Measurements from ENCODE around the gene ABCC8. TPM values are rescaled to one million over a fixed set of nuclear protein-coding genes. Genes with fewer than 3 reads are reported as not detected.
A peak's percentile ranks its signal among the peaks of the same experiment; 100 is the strongest.

The ABCC8 gene
- total RNA-seq, 2 experiments from 2014 or later: 0.54 TPM; not detected in 1

DNA sequence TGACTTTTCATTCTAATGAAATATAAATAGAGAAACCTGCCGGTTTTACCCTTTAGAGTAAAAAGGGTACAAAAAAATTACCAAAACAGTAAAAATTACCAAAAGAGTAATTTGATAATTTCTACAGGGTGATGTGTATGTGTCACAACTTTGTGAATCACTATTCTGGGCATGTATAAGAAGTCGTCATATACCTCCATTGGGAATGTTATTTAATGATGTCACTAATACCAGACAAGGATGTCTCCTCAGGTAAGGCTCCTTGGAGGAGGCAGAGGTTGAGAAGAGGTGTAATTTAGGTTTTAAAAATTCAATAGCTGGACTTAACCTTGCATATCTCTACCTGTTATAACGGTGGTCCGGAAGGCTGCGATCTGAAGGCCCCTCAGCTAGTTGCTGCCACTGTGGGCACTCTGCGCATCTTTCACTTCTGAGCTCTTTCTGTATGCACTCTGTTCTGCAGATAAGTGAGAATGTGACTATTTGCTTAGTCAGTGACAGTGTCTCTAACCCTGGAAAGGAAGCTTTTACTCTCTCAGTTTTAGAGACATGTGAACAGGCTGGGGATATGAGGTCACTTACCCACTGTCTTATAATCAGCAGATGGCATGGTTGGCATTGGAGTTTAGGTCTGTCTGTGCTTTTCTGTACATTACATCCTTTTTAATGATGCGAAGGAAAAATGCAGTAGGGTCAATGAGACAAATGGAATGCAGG is 126.0 kb downstream of the ABCC8 start:
- CTCF ChIA-PET: interaction anchor here (1.1 kb wide), 1 partner anchor 120 kb away, joined by 4 read pairs; no protein-coding TSS in a partner anchor
- ATAC-seq (no peak), DNase-seq (no peak)
- H3K27ac Mint-ChIP-seq: no peak overlapping the region
- no peaks in the 10 kb centered on the region for H3K9me3 Mint-ChIP-seq (ENCODE audit: low read depth)
- H3K27me3 Mint-ChIP-seq: peaks cover 32% of the 10 kb centered on the region
- H3K36me3 Mint-ChIP-seq: peaks cover 4% of the 10 kb centered on the region
- H3K4me3 Mint-ChIP-seq: peak overlapping the region; percentile 91
- peaks cover 28% of the 10 kb centered on the region for H3K4me1 Mint-ChIP-seq

- CTCF ChIA-PET: interaction anchor here (1.1 to 1.8 kb wide), 2 partner anchors 14 to 36 kb away, joined by 4 to 5 read pairs; no protein-coding TSS in a partner anchor
- ATAC-seq: no peak
- Mint-ChIP-seq H3K36me3 (peaks cover 6% of the 10 kb centered on the region), H3K9me3 (ENCODE audit: low read depth) (no peaks in the 10 kb centered on the region), H3K27me3 (peaks cover 20% of the 10 kb centered on the region), H3K4me3 (no peak overlapping the region), H3K4me1 (peaks cover 13% of the 10 kb centered on the region), H3K27ac (no peak overlapping the region)
- DNase-seq: no peak
These were observed 129.0 kb downstream of the ABCC8 start for GRCh38 chr11:17347676-17348075.

DNA sequence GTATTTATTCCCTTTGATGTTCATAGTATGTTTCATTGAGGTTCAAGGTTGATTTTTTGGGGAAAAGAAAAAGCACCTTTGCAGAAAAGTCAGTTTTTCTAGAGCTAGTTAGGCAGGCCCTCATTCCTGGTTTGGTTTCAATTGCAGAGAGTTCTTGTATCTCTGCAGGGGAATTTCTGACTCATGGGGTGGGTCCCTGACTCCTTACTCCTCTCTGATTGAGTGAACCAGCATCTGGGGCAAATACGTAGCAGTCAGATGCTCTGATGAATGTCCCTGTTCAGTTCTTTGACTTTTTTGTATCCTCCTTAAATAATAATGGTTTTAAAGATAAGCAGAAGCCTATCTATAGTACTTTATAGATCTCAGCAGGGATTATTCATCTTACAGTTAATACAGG is 132.7 kb downstream of the ABCC8 start:
- no peaks in the 10 kb centered on the region for H3K4me1 Mint-ChIP-seq
- no peak for DNase-seq
- no peak overlapping the region for H3K4me3 Mint-ChIP-seq

DNA sequence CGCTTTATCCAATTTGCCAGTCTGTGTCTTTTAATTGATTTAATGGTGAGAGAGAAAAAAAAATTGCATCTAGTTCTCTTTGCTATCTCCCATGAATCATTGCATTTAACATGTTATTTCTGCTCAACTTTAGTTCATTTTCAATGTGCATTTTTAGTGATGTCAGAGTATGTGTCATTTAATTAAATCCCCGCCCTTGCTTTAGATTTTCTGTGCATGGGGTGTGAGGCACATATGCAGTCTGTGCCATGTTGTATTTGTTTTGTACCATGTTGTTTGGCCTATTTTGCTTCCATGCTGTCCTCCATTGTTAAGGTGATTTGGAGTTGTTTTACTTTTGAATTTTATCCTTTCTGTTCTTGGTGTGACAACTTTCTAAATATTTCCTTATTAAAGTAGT is 133.4 kb downstream of the ABCC8 start:
- no peak for DNase-seq
- Mint-ChIP-seq H3K27me3 (peaks cover 3% of the 10 kb centered on the region), H3K36me3 (peaks cover 8% of the 10 kb centered on the region), H3K4me1 (no peaks in the 10 kb centered on the region), H3K9me3 (ENCODE audit: low read depth) (no peaks in the 10 kb centered on the region), H3K27ac (no peak overlapping the region), H3K4me3 (no peak overlapping the region)
- no peak for ATAC-seq
- CTCF ChIA-PET: no interaction called here

More for the DNA sequence above, 132.7 kb downstream of the ABCC8 start:
- peaks cover 3% of the 10 kb centered on the region for H3K27me3 Mint-ChIP-seq
- H3K27ac Mint-ChIP-seq: no peak overlapping the region
- ATAC-seq: no peak
- peaks cover 8% of the 10 kb centered on the region for H3K36me3 Mint-ChIP-seq
- no peaks in the 10 kb centered on the region for H3K9me3 Mint-ChIP-seq (ENCODE audit: low read depth)
- CTCF ChIA-PET: no interaction called here

Other genes with a start within 250 kb of the ABCC8 start
- gene NUCB2, start 200.1 kb downstream of the ABCC8 start, total RNA-seq: 10 to 100 TPM; 79.4 to 100.0 TPM
- gene NCR3LG1, start 125.0 kb downstream of the ABCC8 start, total RNA-seq: under 1 TPM; 0.47 to 0.91 TPM
- gene KCNJ11, start 88.2 kb downstream of the ABCC8 start, total RNA-seq: under 1 TPM; 0.66 to 0.99 TPM
- gene USH1C, start 67.6 kb upstream of the ABCC8 start, total RNA-seq: not detected
- not detected for gene OTOG, start 70.4 kb upstream of the ABCC8 start, total RNA-seq
- not detected for gene MYOD1, start 242.7 kb upstream of the ABCC8 start, total RNA-seq

All from activated CD8-positive, alpha-beta memory T cell treated with anti-CD3 and anti-CD28 coated beads, Interleukin-2, amount 10 ng/mL, durations not matched to agents 7 days and 5 days (primary cell).